HG03575 (cell line): ENCODE measurements around the gene SAPCD2.
"Not testable (repeated sequence)": the region's sequence is repeated elsewhere in the genome, so short reads cannot be mapped to it uniquely, and the experiment has no call there.

Experiments used
- ATAC-seq: cut with Tn5 transposase; IDR thresholded peaks from one replicate; pipeline ENCODE4 v1.9.1; 2021; ENCODE audit not compliant: unreplicated experiment, insufficient number of reproducible peaks, low FRiP score; ENCODE audit errors: extremely low read depth

SAPCD2 gene

GRCh38 chr9:137068539-137069507 is 1.5 kb downstream of the SAPCD2 start:
- no peak for ATAC-seq

GRCh38 chr9:137067860-137068538 is 2.4 kb downstream of the SAPCD2 start:
- ATAC-seq: no peak

- ATAC-seq: no peak
Observed at GRCh38 chr9:137066096-137066861, 4.1 kb downstream of the SAPCD2 start.

GRCh38 chr9:137065336-137065967 is 4.9 kb downstream of the SAPCD2 start:
- no peak for ATAC-seq

GRCh38 chr9:137064880-137065164 is 5.5 kb downstream of the SAPCD2 start:
- ATAC-seq: no peak

- no peak for ATAC-seq
Observed at GRCh38 chr9:137064027-137064879, 6.1 kb downstream of the SAPCD2 start.

- no peak for ATAC-seq
Observed at GRCh38 chr9:137063311-137064026, 6.9 kb downstream of the SAPCD2 start.

GRCh38 chr9:137062798-137063197 is 7.6 kb downstream of the SAPCD2 start:
- ATAC-seq: not testable (repeated sequence)

DNA sequence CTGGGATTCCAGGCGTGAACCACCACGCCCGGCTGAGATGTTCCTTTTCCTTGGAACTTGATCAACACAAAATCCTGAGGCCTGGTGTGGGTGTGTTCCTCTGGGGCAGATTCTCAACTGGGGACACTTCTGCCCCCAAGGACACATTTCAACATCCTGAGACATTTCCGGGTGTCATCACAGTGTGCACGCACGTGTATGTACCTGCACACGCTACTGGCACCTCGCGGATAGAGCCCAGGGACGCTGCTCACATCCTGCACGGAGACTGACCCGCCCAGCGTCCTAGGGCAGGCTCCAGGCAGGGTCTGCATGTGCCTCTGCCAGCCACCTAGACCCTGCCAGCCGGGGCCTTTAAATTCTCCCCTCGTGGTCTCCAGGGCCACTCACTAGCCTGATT is 8.0 kb downstream of the SAPCD2 start:
- ATAC-seq: no peak

DNA sequence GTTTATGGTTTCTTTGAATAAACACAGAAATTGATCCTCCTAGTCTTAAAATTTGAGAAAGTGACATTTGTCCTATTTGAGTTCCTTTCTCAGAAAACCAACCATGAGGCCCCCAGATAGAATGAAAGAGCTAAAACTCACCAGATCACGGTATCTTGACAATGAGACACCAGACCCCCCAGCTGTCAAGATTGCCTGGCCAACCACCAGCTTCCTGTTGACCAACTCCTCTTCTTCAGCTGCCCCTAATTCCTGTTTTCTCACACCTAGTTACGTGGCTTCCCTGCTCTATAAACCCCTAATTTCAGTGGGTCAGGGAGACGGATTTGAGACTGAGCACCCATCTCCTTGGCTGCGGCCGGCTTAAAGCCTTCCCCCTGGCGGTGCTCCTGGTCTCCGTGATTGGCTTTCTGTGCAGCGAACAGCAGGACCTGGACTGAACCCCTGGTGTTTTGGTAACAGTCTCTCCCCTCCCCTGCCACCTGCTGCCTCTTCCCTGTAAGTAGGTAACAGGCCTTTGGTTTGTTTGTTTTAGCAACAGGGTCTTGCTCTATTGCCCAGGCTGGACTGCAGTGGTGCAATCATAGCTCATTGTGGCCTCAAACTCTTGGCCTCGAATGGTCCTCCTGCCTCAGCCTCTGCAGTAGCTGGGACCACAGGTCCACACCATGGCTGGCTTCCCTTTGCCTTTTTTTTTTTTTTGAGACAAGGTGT is 11.7 kb downstream of the SAPCD2 start:
- no peak for ATAC-seq

DNA sequence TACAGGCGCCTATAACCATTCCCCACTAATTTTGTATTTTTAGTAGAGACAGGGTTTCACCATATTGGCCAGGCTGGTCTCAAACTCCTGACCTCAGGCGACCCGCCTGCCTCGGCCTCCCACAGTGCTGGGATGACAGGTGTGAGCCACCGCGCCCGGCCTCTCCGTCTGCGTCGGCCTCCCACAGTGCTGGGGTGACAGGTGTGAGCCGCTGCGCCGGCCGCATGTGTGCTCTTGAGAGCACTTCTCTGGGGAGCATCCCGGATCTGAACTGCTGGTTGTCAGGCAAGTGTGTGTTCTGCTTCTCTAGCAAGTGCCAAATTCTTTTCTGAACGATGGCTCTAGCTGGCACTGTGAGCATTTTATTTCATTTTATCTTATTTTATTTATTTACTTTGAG is 12.8 kb downstream of the SAPCD2 start:
- no peak for ATAC-seq

- no peak for ATAC-seq
Observed at GRCh38 chr9:137056739-137057415, 13.5 kb downstream of the SAPCD2 start.

DNA sequence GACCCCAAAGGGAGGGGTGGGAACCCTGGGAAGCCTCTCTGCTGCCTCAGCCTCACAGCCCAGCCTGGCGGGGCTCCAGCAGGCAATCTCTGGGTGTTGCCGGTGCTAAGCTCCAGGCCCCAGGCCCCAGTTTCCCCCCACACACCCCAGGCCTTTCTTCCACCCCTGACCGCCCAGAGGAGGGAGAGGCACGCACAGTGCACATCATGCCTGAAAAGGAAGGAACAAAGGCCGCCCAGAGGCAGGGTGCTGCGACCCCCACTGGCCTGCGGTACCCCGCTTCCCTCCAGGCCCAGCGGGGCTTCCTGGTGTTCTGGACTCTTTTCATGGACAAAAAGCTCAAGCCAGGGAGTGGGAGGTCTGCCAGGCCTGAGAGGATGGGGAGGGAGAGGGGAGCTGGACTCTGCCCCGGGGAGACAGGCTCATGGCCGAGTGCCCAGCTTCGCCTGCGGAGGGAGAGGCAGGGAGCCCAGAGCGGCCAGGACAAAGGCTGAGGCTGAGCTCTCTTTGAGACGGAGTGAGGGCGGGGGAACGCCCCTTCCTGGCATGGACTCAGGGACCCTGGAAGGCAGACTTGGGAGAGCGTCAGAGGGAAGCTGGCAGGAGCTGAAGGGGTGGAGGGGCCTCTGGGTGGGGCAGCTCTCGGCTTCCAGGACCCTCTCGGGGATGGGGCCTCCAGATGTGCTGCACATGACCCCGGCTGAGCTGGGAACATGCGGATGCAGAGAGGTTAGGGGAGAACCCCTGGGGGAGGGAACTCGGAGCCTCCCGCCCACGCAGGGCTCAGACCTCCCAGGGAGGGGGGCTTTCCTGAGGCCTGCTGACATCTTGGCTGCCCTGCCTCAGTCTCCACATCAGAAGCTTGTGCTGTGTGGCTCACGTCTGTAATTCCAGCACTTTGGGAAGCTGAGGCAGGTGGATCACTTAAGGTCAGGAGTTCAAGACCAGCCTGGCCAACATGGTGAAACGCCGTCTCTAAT is 14.7 kb downstream of the SAPCD2 start:
- no peak for ATAC-seq

GRCh38 chr9:137054932-137055384 is 15.4 kb downstream of the SAPCD2 start:
- no peak for ATAC-seq
